Activated CD4-positive, alpha-beta T cell treated with anti-CD3 and anti-CD28 coated beads, Interleukin-2, Interleukin-6, amounts not matched to agents 100 ng/mL and 50 ng/mL, durations not matched to agents 16 hours and 8 hours (primary cell): ENCODE results near the gene GCHFR.

ENCODE experiments used
- DNase-seq: peaks from one replicate; pipeline ENCODE4 v3.0.0-alpha.2; 2020

The GCHFR gene

DNA sequence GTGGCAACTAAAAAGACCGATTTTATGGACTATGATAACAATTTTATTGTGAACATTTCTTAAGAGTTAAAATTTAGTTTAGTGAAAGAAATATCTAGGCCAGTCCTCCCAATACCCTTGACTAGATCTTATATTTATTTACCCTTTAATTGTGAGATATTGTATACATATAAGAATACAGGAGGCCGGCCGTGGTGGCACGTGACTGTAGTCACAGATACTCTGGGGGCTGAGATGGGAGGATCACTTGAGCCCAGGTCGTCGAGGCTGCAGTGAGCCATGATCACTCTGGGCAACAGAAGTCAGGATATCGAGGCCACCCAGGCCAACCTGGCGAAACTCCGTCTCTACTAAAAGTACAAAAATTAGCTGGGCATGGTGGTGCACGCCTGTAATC, 8.1 kb upstream of the GCHFR start:
- no peak for DNase-seq

- no peak for DNase-seq
Measured at GRCh38 chr15:40756938-40757337, 6.9 kb upstream of the GCHFR start.

- DNase-seq: no peak
Measured at GRCh38 chr15:40759961-40760360, 3.9 kb upstream of the GCHFR start.

- peak; percentile 47 for DNase-seq
Measured at GRCh38 chr15:40762919-40763800, 708 bp upstream of the GCHFR start.

GRCh38 chr15:40764629-40765103, 798 bp downstream of the GCHFR start:
- DNase-seq: no peak

DNA sequence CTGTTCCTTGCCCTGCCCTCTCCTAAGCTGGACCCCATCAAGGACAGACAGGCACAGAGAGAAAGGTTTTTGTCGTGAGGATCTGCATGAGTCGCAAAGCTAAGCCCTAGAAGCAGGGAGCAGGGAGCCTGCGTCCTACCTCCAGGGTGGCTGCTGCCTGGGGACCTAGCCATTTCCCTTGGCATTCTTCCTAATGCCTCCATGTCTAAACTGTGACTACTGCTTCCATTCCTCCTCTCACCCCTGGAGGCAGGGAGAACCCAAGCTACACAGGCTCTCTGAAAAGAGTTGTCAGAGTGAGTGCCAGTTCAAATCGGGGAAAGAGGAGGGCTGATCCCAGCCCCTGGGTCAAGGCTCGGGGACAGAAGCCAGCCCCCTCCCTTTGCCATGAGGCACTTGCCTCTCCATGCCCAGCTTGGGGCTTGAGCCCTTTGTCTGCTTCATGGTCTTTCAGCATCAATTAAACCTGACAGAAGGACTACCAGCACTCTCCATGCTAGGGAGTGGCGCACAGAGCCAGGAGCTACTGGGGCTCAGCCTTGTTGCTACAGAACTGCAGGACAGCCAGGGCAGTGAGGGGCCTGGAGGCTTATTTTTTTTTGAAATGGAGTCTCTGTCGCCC, 2.4 kb downstream of the GCHFR start:
- DNase-seq: no peak

- DNase-seq: no peak
Measured at GRCh38 chr15:40766906-40767837, 3.3 kb downstream of the GCHFR start.

- no peak for DNase-seq
Measured at GRCh38 chr15:40767838-40768500, 4.1 kb downstream of the GCHFR start.

- DNase-seq: no peak
Measured at GRCh38 chr15:40768521-40769273, 4.8 kb downstream of the GCHFR start.

GRCh38 chr15:40769274-40770146, 5.6 kb downstream of the GCHFR start, which contains the start of gene C15orf62:
C15orf62 (plus strand) TSS chr15:40769980; CDS start chr15:40770496, 516 bp downstream.
- peak; percentile 32 for DNase-seq

DNA sequence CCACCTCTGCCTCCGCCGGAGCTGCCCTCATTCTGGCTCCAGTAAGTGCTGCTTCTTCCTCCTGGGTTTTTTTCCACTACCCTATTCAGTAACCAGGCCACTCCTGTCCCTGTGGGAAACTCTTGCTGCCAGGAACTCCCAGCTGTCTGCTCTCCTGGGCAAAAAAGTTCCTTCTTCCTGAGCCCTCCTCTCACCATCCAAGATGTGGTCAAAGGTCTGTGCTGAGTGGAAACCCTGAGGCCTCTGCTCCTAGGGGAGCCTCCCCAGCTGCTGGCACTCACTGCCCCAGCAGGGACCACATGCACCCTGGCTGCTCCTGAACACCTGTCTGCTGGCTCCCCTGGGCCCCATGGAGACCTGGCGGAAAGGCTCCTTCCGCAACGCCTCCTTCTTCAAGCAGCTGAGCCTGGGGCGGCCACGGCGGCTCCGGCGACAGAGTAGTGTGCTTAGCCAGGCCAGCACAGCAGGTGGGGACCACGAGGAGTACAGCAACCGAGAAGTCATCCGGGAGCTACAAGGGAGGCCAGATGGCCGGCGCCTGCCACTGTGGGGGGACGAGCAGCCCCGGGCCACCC, 6.4 kb downstream of the GCHFR start:
- DNase-seq: no peak

DNA sequence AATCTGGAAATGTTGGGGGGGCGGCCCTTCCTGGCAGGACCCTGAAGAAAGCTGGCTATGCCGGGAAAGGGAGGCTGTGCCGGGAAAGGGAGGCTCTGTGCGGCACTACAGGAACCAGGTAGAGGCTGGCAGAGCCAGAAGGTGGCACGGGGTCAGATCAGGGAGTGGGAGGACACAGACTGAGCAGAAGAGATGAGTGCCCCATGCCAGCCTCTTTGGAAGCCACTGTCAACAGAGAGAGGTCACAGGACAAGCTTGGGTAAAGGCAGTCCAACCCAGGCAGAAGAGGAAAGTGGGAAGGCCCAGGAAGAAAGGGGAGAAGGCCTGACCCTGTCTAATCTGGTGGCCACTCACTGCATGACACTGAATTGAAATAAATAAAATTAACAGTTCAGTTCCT, 7.4 kb downstream of the GCHFR start:
- DNase-seq: no peak

DNA sequence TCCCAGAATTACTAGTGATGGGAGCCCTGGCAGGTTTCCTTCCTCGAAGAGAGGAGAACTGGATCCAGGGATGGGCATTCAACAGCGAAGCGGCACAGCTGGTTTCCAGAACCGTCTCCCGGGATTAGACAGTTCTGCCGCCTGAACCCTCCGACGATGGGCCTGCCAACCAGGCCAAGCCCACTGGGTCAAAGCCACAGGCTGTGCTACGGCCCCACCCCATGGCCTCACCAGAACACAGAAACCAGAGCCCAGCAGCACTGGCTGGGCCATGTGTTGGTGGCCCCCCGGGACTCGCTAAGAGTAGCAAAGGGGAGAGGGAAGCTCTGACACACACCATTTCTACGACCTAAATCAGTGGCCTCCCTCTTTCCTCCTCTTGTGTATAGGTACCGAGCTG, 8.1 kb downstream of the GCHFR start:
- no peak for DNase-seq

DNA sequence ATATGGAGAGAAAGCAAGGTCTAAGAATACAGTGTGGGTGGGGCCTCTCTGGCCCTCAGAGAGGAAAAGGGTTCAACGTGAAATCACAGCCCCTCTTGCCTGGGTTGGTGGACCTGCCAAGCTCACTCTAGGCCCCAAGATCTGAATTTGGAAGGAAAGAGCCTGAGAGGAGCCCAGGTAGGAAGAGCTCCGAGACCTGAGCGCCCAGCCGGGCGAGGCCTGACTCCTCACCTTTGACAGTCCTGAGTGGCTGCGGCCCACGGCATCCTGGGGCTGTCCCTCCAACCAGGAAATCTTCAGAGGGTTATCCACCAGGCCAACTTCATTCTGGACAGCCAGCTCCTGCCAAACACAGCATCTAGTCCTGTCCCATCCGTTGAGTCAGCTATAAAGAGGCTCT, 9.6 kb downstream of the GCHFR start:
- DNase-seq: no peak

DNA sequence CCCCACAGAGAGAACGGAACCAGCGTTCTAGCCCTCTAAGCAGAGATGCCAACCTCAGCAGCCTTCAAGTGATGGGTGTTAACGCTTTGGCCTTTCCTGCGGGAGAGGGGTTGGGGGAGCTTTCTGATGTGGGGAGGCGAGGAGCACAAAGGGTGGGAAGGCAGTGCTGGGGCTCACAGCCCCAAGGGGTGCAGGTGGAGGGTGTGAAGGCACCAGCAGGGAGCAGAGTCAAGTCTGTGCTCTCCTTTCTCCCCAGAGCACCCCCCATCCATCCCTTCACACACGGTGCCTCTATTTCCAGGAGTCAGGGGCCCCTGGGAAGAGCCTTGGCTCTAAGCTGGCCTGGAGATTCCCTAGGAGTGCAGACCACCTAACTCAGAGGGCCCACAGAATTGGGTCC, 10.0 kb downstream of the GCHFR start:
- no peak for DNase-seq

DNA sequence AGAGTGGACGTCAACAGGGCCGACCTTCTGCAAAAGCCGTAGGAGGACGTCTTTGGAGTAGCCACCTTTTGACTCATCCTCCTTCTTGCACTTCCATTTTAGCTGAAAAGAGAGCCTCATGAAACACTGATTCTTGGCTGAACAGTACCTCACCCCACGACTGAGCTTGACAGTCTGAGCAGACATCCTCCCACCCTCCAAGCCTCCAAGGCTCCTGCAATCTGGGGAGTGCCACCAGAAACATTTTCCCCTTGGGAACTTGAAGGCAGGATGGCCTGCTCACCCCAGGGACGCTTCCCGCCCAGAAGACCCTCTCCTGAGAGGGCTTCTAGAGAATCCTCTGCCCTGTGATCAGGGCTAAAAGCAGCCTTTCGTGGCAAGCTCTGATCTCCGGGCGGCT, 11.1 kb downstream of the GCHFR start:
- DNase-seq: no peak

DNA sequence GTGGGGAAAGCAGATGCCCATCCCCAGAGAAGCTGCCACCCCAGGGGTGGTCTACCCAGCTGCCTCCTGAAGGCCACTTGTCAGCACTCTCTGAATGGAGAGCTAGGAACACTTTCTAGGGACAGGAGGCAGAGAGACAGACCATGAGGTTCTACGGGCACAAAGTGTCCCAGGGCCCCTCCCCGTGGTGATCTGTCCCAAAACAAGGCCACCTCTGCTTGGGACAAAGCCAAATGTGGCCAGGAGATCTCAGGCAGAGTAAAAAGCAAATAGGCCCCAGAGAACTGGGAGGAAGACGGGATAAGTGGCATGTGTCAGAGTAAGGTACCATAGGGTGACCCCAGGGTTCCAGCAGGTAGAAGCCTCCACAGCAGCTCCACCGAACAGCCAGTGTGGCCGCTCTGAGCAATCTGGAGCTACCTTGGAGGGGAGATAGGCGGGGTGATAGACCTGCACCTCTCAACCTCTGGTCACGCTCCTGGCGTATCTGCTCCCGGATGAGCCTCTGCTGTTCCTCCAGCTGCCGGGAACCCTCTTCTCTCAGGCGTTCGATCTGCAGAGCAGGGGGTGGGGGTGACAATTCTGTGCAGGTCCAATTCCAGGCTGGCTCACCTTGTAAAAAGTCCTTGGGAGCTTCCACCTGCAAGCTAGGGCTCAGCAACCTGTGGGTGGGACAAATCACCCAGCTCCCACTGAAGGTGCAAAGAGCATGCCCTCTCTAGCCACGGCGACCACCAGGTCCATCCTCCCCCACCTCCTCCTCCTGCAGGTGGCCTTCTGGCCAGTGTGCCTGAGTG, 12.1 kb downstream of the GCHFR start:
- no peak for DNase-seq

DNA sequence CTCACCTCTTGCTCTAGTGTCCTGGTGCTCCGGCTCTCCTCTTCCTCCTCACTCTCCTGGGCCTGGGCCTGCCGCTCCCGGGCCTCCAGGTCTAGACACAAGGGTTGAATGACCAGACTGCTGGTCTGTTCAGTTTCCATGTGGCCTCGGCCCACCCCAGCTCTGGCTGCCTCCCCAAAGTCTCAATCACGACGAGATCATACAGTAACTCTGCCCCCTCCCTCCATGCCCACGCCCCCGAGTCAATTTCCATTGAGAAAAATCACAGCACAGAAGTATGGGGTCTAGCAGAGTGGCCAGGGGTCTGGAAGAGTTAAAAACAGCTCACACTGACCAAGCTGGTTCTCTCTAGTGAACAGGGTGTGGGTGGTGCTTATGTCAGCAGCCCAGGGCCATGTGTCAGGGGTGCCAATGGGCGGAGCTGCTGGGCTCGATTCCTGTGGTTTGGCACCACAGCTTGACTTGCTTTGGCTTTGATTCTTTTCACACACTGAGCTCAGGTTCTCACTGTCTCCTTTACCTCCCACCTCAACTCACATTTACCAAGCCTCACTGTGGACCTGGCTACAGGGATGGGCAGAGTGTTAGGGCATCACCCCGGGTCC, 12.8 kb downstream of the GCHFR start:
- peak; percentile 65 for DNase-seq

DNA sequence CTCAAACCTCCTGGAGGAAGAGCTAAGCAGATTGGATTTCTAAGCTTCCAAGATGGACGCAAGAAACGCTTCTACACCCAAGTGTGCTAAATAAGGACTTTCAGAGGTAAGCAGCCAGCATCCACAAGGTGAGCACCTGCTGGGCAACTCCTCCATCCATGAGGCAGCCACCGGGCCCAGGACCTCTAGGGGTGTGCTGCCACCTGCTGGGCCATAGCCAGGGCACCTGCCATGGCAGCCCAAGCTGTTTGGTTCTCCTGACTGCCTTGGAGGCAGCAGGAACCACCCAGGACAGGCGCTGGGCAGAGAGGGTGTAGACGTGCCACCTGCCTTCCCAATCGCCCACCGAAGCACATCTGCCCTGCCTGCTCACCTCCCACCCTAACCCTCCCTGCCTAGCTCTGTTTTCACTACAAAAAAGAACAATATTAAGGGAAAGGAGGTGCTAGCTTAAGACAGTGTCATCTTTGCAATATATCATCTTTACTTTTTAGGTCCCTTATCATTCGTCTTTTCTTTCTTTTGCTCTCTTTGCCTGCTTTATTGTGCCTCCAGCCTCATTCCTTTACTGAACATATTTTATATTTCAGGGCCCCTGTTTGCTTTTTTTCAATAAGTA, 18.9 kb downstream of the GCHFR start:
- peak; percentile 82 for DNase-seq
